PC-3 (cell line): ENCODE measurements around the gene DLEC1. TPM values are rescaled to one million over a fixed set of nuclear protein-coding genes. Genes with fewer than 3 reads are reported as not detected.

Experiments
- ATAC-seq: fragments of 200-7000 bp; cut with Tn5 transposase; 2 replicates; pipeline ENCODE4 v1.9.1; 2020; ENCODE audit warnings: mild to moderate bottlenecking, moderate library complexity
- BruUV-seq: library from RNA; stranded (reverse); fragments of 400-500 nt; replicated peaks from 2 replicates; lab custom pipeline; 2021; lab: Mats Ljungman, UMichigan
- CTCF ChIA-PET: fragments of 300-600 bp; sonication (Branson Sonifier 250); formaldehyde crosslinking; loops from one replicate; lab custom pipeline; 2022; ENCODE audit warnings: antibody characterized with exemption; lab: Charles Lee
- POLR2A ChIA-PET: fragments of 300-600 bp; sonication (Branson Sonifier 250); formaldehyde crosslinking; loops from one replicate; lab custom pipeline; 2022; ENCODE audit warnings: antibody characterized with exemption; ENCODE audit not compliant: unreplicated experiment; lab: Charles Lee
- DNase-seq: peaks from one replicate; pipeline ENCODE4 v3.0.0-alpha.2; 2015
- H2AFZ ChIP-seq: fragments of 300-600 bp; sonication (generic); 2 replicates; pipeline ENCODE4 v1.6.0; 2016; ENCODE audit warnings: antibody characterized with exemption, low read length
- H3F3A ChIP-seq: fragments of 300-600 bp; sonication (generic); one replicate; pipeline ENCODE4 v1.6.0; 2017; ENCODE audit warnings: antibody characterized with exemption, low read length, control low read depth, mild to moderate bottlenecking; ENCODE audit not compliant: unreplicated experiment
- H3K27ac ChIP-seq: fragments of 300-600 bp; sonication (generic); 2 replicates; pipeline ENCODE4 v1.5.1; 2016; ENCODE audit warnings: mild to moderate bottlenecking, low read length
- H3K27me3 ChIP-seq: fragments of 300-600 bp; sonication (generic); 2 replicates; pipeline ENCODE4 v1.6.1; 2016; ENCODE audit warnings: low read length, mixed read lengths
- H3K36me3 ChIP-seq: fragments of 300-600 bp; sonication (generic); 2 replicates; pipeline ENCODE4 v1.6.1; 2016; ENCODE audit warnings: low read depth, mixed run types, low read length, mixed read lengths
- H3K4me1 ChIP-seq: fragments of 300-600 bp; sonication (generic); 2 replicates; pipeline ENCODE4 v1.5.1; 2016; ENCODE audit warnings: low read length; ENCODE audit not compliant: insufficient read depth
- H3K4me2 ChIP-seq: fragments of 300-600 bp; sonication (generic); 2 replicates; pipeline ENCODE4 v1.6.0; 2016; ENCODE audit warnings: low read length
- H3K4me3 ChIP-seq: fragments of 300-600 bp; sonication (generic); 2 replicates; pipeline ENCODE4 v1.5.1; 2016; ENCODE audit warnings: mild to moderate bottlenecking, low read length, mixed read lengths
- H3K79me2 ChIP-seq: fragments of 300-600 bp; sonication (generic); 2 replicates; pipeline ENCODE4 v1.6.1; 2017; ENCODE audit warnings: low read length, mixed read lengths
- H3K9ac ChIP-seq: fragments of 300-600 bp; sonication (generic); 2 replicates; pipeline ENCODE4 v1.6.0; 2016; ENCODE audit warnings: mild to moderate bottlenecking, low read length
- H3K9me2 ChIP-seq: fragments of 300-600 bp; sonication (generic); replicated peaks from 2 replicates; pipeline ENCODE4 v1.6.1; 2016; ENCODE audit warnings: mixed run types, low read length, mixed read lengths
- H3K9me3 ChIP-seq: fragments of 300-600 bp; sonication (generic); 2 replicates; pipeline ENCODE4 v1.6.1; 2016; ENCODE audit warnings: low read length, mixed read lengths
- H4K20me1 ChIP-seq: fragments of 300-600 bp; sonication (generic); 2 replicates; pipeline ENCODE4 v1.6.1; 2016; ENCODE audit warnings: low read length, mixed read lengths
- CTCF ChIP-seq: fragments of 300-600 bp; sonication (generic); conservative IDR thresholded peaks from 2 replicates; pipeline ENCODE4 v1.5.1; 2017; ENCODE audit warnings: antibody characterized with exemption, low read depth, mild to moderate bottlenecking, low read length
- EZH2 ChIP-seq: fragments of 300-600 bp; sonication (generic); IDR thresholded peaks from one replicate; pipeline ENCODE4 v1.6.1; 2017; ENCODE audit warnings: antibody characterized with exemption, mild to moderate bottlenecking, low read length; ENCODE audit not compliant: unreplicated experiment
- EZH2phosphoT487 ChIP-seq: fragments of 300-600 bp; sonication (generic); IDR thresholded peaks from 2 replicates; pipeline ENCODE4 v1.6.1; 2018; ENCODE audit warnings: mild to moderate bottlenecking, antibody characterized with exemption, low read length, borderline replicate concordance
- intact Hi-C: fragments of 100-400 bp; cut with micrococcal nuclease; formaldehyde crosslinking; loops from 2 replicates; pipeline ENCODE4 v1.9.0; 2023
- total RNA-seq: library from RNA; depleted of rRNA; stranded (reverse); fragments of >200 nt; gene quantifications from 2 replicates; pipeline ENCODE4 v1.2.3, GENCODE V29; 2014

DLEC1 gene
- total RNA-seq, 1 experiment from 2014 or later, result not detected

- Histone ChIP-seq H2AFZ (no peak overlapping the region), H3K4me1 (no peaks in the 10 kb centered on the region), H3K9me2 (no peaks in the 10 kb centered on the region), H3K27me3 (peaks cover 11% of the 10 kb centered on the region; the same call in 1 of the 2 replicates), H3F3A (no peaks in the 10 kb centered on the region), H3K36me3 (no peaks in the 10 kb centered on the region), H3K9me3 (peaks cover 1% of the 10 kb centered on the region; the same call in 1 of the 2 replicates), H4K20me1 (no peaks in the 10 kb centered on the region), H3K4me2 (no peak overlapping the region), H3K27ac (no peak overlapping the region), H3K79me2 (no peaks in the 10 kb centered on the region), H3K4me3 (no peak overlapping the region), H3K9ac (no peak overlapping the region)
- no peak for DNase-seq
- BruUV-seq, result no TSS peak
- ChIA-PET CTCF (no interaction called here), POLR2A (no interaction called here)
- no peak for ATAC-seq
- intact Hi-C loops, result no loop called here
- TF ChIP-seq CTCF, result no peak
- no peak for TF ChIP-seq EZH2
- no peak for TF ChIP-seq EZH2phosphoT487
Observed at GRCh38 chr3:38100498-38100897, 61.5 kb downstream of the DLEC1 start.

GRCh38 chr3:38101811-38102443 is 62.9 kb downstream of the DLEC1 start:
- H3K4me1 ChIP-seq, result no peaks in the 10 kb centered on the region
- H3K27me3 ChIP-seq, result peaks cover 11% of the 10 kb centered on the region; the same call in 1 of the 2 replicates
- ChIA-PET CTCF (interaction anchor here (0.6 kb wide), 1 partner anchor 61 kb away, joined by 3 read pairs; no protein-coding TSS in a partner anchor), POLR2A (no interaction called here)
- no peak overlapping the region for H3K9ac ChIP-seq
- H3K36me3 ChIP-seq, result no peaks in the 10 kb centered on the region
- no peaks in the 10 kb centered on the region for H4K20me1 ChIP-seq
- no peak overlapping the region for H3K27ac ChIP-seq
- no peak for DNase-seq
- no peaks in the 10 kb centered on the region for H3K9me2 ChIP-seq
- no peak overlapping the region for H3K4me2 ChIP-seq
- H3F3A ChIP-seq, result no peaks in the 10 kb centered on the region
- no peak for ATAC-seq
- H3K79me2 ChIP-seq, result no peaks in the 10 kb centered on the region
- no TSS peak for BruUV-seq
- intact Hi-C loops, result no loop called here
- H3K9me3 ChIP-seq, result peaks cover 6% of the 10 kb centered on the region; the same call in 1 of the 2 replicates
- H2AFZ ChIP-seq, result no peak overlapping the region
- TF ChIP-seq EZH2phosphoT487 (no peak), EZH2 (no peak), CTCF (no peak)
- no peak overlapping the region for H3K4me3 ChIP-seq

GRCh38 chr3:38102444-38102814 is 63.4 kb downstream of the DLEC1 start:
- ChIA-PET CTCF (interaction anchor here (0.6 kb wide), 1 partner anchor 61 kb away, joined by 3 read pairs; no protein-coding TSS in a partner anchor), POLR2A (no interaction called here)
- BruUV-seq, result no TSS peak
- intact Hi-C loops, result no loop called here
- Histone ChIP-seq H3K4me1 (no peaks in the 10 kb centered on the region), H3K27me3 (peaks cover 11% of the 10 kb centered on the region; the same call in 1 of the 2 replicates), H3K36me3 (no peaks in the 10 kb centered on the region), H3F3A (no peaks in the 10 kb centered on the region), H3K9me3 (peaks cover 6% of the 10 kb centered on the region; the same call in 1 of the 2 replicates), H3K4me3 (no peak overlapping the region), H3K9ac (no peak overlapping the region), H3K4me2 (no peak overlapping the region), H3K27ac (no peak overlapping the region), H3K79me2 (no peaks in the 10 kb centered on the region), H4K20me1 (no peaks in the 10 kb centered on the region), H2AFZ (no peak overlapping the region), H3K9me2 (no peaks in the 10 kb centered on the region)
- no peak for TF ChIP-seq EZH2
- TF ChIP-seq CTCF, result no peak
- no peak for TF ChIP-seq EZH2phosphoT487
- DNase-seq (no peak), ATAC-seq (no peak)
